ENCODE measurements around the gene SERPINA5.

DNA sequence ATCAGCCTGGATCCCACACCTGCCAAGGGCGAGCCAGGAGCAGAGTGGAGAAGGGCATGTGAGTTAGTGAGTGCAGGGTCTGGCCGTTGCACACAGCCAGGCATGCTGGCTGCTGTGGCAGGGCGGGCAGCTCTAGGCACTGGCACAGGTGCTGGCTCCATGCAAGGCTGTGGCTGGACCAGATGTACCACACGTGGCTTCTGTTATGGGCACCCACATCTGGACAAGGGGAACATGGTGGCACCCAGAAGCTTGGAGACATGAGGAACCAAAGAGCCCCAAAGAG is 51.0 kb downstream of the SERPINA5 start:
- no peak for TF ChIP-seq POLR2AphosphoS5 (IDR thresholded peaks at IDR 0.05)
- TF ChIP-seq, protein P1, sequence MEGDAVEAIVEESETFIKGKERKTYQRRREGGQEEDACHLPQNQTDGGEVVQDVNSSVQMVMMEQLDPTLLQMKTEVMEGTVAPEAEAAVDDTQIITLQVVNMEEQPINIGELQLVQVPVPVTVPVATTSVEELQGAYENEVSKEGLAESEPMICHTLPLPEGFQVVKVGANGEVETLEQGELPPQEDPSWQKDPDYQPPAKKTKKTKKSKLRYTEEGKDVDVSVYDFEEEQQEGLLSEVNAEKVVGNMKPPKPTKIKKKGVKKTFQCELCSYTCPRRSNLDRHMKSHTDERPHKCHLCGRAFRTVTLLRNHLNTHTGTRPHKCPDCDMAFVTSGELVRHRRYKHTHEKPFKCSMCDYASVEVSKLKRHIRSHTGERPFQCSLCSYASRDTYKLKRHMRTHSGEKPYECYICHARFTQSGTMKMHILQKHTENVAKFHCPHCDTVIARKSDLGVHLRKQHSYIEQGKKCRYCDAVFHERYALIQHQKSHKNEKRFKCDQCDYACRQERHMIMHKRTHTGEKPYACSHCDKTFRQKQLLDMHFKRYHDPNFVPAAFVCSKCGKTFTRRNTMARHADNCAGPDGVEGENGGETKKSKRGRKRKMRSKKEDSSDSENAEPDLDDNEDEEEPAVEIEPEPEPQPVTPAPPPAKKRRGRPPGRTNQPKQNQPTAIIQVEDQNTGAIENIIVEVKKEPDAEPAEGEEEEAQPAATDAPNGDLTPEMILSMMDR (IDR thresholded peaks at IDR 0.05): no peak
